Nephron progenitor cell (in vitro differentiated cells): ENCODE results near the gene TMEM154.

Experiments
- DNase-seq: peaks from one replicate; pipeline ENCODE4 v3.0.0; 2021
- H3K27ac Mint-ChIP-seq: 2 replicates; pipeline ENCODE4 v1.8.0; 2021; ENCODE audit warnings: mild to moderate bottlenecking, moderate library complexity, mixed read lengths
- H3K27me3 Mint-ChIP-seq: 2 replicates; pipeline ENCODE4 v1.8.0; 2021; ENCODE audit warnings: mild to moderate bottlenecking, low read depth, mixed read lengths; ENCODE audit not compliant: poor library complexity
- H3K36me3 Mint-ChIP-seq: 2 replicates; pipeline ENCODE4 v1.8.0; 2021; ENCODE audit warnings: low read depth, mixed read lengths
- H3K4me1 Mint-ChIP-seq: 2 replicates; pipeline ENCODE4 v1.8.0; 2021; ENCODE audit warnings: mixed read lengths
- H3K4me3 Mint-ChIP-seq: 2 replicates; pipeline ENCODE4 v1.8.0; 2021; ENCODE audit warnings: mild to moderate bottlenecking, moderate library complexity, mixed read lengths
- H3K9me3 Mint-ChIP-seq: 2 replicates; pipeline ENCODE4 v1.8.0; 2021; ENCODE audit warnings: mild to moderate bottlenecking, moderate library complexity, mixed read lengths
- TF ChIP-seq, protein P1 (sequence below): fragments of 200-600 bp; sonication (generic); IDR thresholded peaks from 2 replicates; pipeline ENCODE4 v1.5.0; 2021; ENCODE audit warnings: antibody characterized with exemption

TMEM154 gene

DNA sequence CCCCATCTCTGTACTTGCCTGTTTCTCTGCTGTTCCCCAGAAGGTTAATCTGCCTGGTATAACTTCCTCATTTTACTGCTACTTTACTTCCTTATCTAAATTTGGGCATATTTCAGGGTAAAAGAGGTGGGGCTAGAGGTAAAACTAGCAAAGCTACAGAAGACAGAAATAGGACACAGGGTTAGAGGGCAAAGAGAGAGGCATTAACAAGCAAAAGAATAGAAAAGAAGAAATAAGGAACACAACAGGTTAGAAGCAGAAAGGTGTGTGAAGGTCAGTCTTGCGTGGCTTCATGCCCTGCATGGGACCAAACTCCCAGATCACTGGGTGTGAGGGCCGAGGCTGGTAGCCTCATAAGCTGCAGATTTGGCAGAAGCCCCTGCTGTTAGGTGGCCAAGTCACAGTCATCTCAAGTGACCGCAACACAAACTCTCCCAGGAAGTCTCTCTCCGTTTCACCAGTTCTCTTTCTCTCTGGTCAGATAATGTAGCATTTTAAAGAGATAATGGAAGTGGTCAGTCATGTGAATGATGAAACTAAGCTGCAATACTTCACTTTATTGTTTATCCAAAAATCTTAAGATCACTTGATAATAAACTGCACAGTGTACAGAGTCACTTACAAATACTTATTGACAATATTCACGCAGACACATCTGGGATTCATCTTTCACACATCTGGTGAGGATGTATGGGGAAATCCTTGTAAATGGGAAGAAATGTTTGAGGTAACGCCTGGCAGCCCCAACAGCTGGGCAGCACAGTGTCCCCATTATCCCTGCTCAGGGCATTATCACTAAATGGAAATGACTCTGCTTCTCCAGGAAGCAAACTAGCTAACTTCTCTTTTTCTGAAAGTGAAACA, 16.4 kb downstream of the TMEM154 start:
- DNase-seq: no peak
- H3K27me3 Mint-ChIP-seq: peaks cover 3% of the 10 kb centered on the region
- H3K4me3 Mint-ChIP-seq: no peak overlapping the region
- peaks cover 15% of the 10 kb centered on the region for H3K9me3 Mint-ChIP-seq
- TF ChIP-seq, protein P1, sequence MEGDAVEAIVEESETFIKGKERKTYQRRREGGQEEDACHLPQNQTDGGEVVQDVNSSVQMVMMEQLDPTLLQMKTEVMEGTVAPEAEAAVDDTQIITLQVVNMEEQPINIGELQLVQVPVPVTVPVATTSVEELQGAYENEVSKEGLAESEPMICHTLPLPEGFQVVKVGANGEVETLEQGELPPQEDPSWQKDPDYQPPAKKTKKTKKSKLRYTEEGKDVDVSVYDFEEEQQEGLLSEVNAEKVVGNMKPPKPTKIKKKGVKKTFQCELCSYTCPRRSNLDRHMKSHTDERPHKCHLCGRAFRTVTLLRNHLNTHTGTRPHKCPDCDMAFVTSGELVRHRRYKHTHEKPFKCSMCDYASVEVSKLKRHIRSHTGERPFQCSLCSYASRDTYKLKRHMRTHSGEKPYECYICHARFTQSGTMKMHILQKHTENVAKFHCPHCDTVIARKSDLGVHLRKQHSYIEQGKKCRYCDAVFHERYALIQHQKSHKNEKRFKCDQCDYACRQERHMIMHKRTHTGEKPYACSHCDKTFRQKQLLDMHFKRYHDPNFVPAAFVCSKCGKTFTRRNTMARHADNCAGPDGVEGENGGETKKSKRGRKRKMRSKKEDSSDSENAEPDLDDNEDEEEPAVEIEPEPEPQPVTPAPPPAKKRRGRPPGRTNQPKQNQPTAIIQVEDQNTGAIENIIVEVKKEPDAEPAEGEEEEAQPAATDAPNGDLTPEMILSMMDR: no peak
- H3K36me3 Mint-ChIP-seq: peaks cover 11% of the 10 kb centered on the region
- peaks cover 11% of the 10 kb centered on the region for H3K4me1 Mint-ChIP-seq
- no peak overlapping the region for H3K27ac Mint-ChIP-seq

DNA sequence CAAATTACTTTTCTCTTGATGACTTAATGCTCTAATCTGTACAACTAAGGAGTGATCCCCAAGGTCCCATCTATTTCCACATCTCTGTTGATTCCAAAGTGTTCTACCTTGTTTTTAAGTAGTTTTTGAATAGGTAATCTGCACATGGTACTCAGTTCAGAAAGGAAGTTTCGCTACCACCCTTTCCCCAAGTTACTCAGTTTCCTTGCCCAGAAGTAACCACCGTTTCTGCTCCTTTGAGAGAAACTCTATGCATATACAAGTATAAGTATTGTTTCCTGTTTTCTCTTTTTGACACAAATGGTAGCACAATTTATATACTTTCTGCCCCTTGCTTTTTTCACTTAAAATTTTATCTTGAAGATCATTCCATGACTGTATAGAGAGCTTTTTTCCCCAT, 18.1 kb downstream of the TMEM154 start:
- peaks cover 33% of the 10 kb centered on the region for H3K9me3 Mint-ChIP-seq
- no peak overlapping the region for H3K4me3 Mint-ChIP-seq
- peaks cover 29% of the 10 kb centered on the region for H3K36me3 Mint-ChIP-seq
- H3K27ac Mint-ChIP-seq: no peak overlapping the region
- peaks cover 11% of the 10 kb centered on the region for H3K4me1 Mint-ChIP-seq
- H3K27me3 Mint-ChIP-seq: no peaks in the 10 kb centered on the region
- TF ChIP-seq, protein P1: no peak
- DNase-seq: no peak

DNA sequence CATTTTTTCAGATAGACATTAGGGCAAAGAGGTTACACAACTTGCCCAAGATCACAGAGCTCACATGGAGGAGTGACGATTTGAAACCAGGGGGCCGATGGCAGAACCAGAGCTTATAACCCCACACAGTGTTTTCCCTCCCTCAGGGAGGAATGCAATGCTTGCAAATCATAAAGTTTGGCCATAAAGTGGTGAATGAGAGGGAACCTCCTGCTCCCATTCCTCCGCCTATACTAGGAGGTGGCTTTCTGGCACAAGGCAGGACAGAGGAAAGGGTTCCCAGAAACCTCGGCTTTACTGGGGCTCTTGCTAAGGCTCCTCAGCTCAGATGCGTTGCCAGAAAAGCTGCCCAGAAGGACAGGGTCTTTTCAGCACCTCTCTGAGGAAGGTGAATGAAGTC, 19.3 kb downstream of the TMEM154 start:
- DNase-seq: no peak
- Mint-ChIP-seq H3K9me3 (peaks cover 45% of the 10 kb centered on the region), H3K27ac (no peak overlapping the region), H3K36me3 (peaks cover 35% of the 10 kb centered on the region), H3K27me3 (peaks cover 3% of the 10 kb centered on the region), H3K4me1 (peaks cover 19% of the 10 kb centered on the region), H3K4me3 (no peak overlapping the region)
- TF ChIP-seq, protein P1: no peak

DNA sequence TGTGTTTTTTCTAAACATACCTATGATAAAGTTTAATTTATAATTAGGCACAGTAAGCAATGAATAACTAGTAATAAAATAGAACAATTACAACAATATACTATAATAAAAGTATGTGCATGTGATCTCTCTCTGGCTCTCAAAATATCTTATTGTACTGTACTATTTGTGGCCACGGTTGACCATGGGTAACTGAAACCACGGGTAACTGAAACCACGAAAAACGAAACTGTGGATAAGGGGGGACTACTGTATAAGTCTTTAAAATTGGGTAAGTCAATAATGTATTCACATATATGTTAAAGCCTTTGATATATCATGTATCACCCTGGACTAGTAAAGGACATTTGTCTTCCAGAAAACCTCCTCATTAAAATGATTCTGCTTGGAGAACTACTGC, 20.0 kb downstream of the TMEM154 start:
- Mint-ChIP-seq H3K27me3 (peaks cover 3% of the 10 kb centered on the region), H3K36me3 (peaks cover 35% of the 10 kb centered on the region), H3K4me3 (no peak overlapping the region), H3K27ac (no peak overlapping the region), H3K4me1 (peaks cover 22% of the 10 kb centered on the region), H3K9me3 (peaks cover 48% of the 10 kb centered on the region)
- TF ChIP-seq, protein P1: no peak
- DNase-seq: no peak

DNA sequence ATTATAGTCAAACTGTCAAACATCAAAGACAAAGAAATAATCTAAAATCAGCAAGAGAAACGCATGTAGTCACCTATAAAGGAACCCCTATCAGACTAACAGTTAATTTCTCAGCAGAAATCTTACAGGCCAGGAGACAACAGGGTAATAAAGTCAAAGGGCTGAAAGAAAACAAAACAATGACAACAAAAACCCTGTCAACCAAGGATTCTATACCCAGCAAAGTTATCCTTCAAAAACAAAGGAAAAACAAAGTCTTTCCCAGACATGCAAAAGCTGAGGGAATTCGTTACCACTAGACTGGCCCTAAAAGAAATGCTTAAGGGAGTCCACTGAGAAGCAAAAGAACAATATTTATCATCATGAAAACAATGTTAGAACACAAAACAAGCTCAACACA, 22.1 kb downstream of the TMEM154 start:
- Mint-ChIP-seq H3K4me3 (no peak overlapping the region), H3K27me3 (peaks cover 3% of the 10 kb centered on the region), H3K27ac (no peak overlapping the region), H3K36me3 (peaks cover 35% of the 10 kb centered on the region), H3K9me3 (peaks cover 52% of the 10 kb centered on the region), H3K4me1 (peaks cover 27% of the 10 kb centered on the region)
- TF ChIP-seq, protein P1: no peak
- no peak for DNase-seq
